HepG2 (cell line): ENCODE measurements around the gene SGCB.

Experiments used
- CBFB ChIP-seq: sonication (generic); formaldehyde crosslinking; IDR thresholded peaks from 2 replicates; pipeline ENCODE4 v1.4.0; 2020; ENCODE audit warnings: missing genetic modification reagents
- EED ChIP-seq: sonication (generic); formaldehyde crosslinking; IDR thresholded peaks from 2 replicates; pipeline ENCODE4 v1.5.0; 2020; ENCODE audit warnings: mild to moderate bottlenecking, missing genetic modification reagents
- IRX3 ChIP-seq: sonication (generic); formaldehyde crosslinking; IDR thresholded peaks from 2 replicates; pipeline ENCODE4 v1.8.1; 2023; ENCODE audit warnings: mild to moderate bottlenecking, low read depth, missing genetic modification reagents, borderline replicate concordance
- NCOA2 ChIP-seq: sonication (generic); formaldehyde crosslinking; IDR thresholded peaks from 2 replicates; pipeline ENCODE4 v1.8.0; 2022; ENCODE audit warnings: inconsistent platforms
- NFATC3 ChIP-seq: sonication (generic); formaldehyde crosslinking; IDR thresholded peaks from 2 replicates; pipeline ENCODE4 v1.5.1; 2020; ENCODE audit warnings: mild to moderate bottlenecking, missing genetic modification reagents
- PHF8 ChIP-seq: sonication (generic); formaldehyde crosslinking; IDR thresholded peaks from 2 replicates; pipeline ENCODE4 v1.5.0; 2020; ENCODE audit warnings: missing genetic modification reagents
- PLRG1 ChIP-seq: fragments of 450-650 bp; conservative IDR thresholded peaks from 2 replicates; pipeline ENCODE4 v1.6.1; 2016
- TAF1 ChIP-seq: sonication (generic); formaldehyde crosslinking; IDR thresholded peaks from 2 replicates; pipeline ENCODE4 v1.4.0; 2020; ENCODE audit warnings: missing genetic modification reagents
- ZNF326 ChIP-seq: sonication (generic); formaldehyde crosslinking; IDR thresholded peaks from 2 replicates; pipeline ENCODE4 v1.4.0; 2020; ENCODE audit warnings: missing genetic modification reagents, borderline replicate concordance
- ZNF550 ChIP-seq: sonication (generic); formaldehyde crosslinking; IDR thresholded peaks from 2 replicates; pipeline ENCODE4 v1.4.0; 2020; ENCODE audit warnings: mild to moderate bottlenecking, missing genetic modification reagents, borderline replicate concordance
- ZNF614 ChIP-seq: IDR thresholded peaks from 2 replicates; pipeline ENCODE4 v1.6.1; 2018; ENCODE audit warnings: missing biosample characterization, missing genetic modification reagents, inconsistent platforms, borderline replicate concordance
- TF ChIP-seq, protein P1 (sequence below): sonication (generic); formaldehyde crosslinking; IDR thresholded peaks from 2 replicates; pipeline ENCODE4 v1.5.0; 2020; ENCODE audit warnings: mild to moderate bottlenecking, missing genetic modification reagents, moderate library complexity
- TF ChIP-seq, protein P2 (sequence below): sonication (generic); formaldehyde crosslinking; IDR thresholded peaks from 2 replicates; pipeline ENCODE4 v1.5.0; 2020; ENCODE audit warnings: missing genetic modification reagents

DNA sequence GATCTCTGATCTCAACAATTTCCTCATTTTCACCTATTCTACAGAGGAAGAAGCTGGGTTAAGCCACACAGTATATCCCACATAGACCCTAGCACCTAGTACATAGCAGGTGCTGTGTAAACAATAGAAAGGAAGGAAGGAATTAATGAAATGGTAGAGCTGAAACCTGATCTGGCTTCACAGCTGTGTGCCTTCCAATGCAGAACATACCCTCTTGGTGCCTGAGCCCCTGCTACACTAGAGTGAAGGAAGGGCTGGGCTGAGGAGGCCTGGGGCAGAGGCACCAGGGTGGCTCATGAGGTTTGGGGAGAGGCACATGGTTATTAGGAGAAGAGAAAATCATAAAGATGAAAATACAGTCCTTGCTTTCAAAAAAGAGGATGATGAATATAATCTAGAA lies 39.3 kb downstream of the SGCB start:
- TF ChIP-seq ZNF326 (CRISPR knock-in tag), result no peak
- TF ChIP-seq NCOA2 (CRISPR knock-in tag), result no peak
- TF ChIP-seq PLRG1, result no peak
- TF ChIP-seq, protein P1, sequence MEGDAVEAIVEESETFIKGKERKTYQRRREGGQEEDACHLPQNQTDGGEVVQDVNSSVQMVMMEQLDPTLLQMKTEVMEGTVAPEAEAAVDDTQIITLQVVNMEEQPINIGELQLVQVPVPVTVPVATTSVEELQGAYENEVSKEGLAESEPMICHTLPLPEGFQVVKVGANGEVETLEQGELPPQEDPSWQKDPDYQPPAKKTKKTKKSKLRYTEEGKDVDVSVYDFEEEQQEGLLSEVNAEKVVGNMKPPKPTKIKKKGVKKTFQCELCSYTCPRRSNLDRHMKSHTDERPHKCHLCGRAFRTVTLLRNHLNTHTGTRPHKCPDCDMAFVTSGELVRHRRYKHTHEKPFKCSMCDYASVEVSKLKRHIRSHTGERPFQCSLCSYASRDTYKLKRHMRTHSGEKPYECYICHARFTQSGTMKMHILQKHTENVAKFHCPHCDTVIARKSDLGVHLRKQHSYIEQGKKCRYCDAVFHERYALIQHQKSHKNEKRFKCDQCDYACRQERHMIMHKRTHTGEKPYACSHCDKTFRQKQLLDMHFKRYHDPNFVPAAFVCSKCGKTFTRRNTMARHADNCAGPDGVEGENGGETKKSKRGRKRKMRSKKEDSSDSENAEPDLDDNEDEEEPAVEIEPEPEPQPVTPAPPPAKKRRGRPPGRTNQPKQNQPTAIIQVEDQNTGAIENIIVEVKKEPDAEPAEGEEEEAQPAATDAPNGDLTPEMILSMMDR (CRISPR knock-in tag), result no peak
- no peak for TF ChIP-seq ZNF550 (CRISPR knock-in tag)
- TF ChIP-seq EED (CRISPR knock-in tag), result no peak
- no peak for TF ChIP-seq IRX3 (CRISPR knock-in tag)
- no peak for TF ChIP-seq TAF1
- TF ChIP-seq, protein P2, sequence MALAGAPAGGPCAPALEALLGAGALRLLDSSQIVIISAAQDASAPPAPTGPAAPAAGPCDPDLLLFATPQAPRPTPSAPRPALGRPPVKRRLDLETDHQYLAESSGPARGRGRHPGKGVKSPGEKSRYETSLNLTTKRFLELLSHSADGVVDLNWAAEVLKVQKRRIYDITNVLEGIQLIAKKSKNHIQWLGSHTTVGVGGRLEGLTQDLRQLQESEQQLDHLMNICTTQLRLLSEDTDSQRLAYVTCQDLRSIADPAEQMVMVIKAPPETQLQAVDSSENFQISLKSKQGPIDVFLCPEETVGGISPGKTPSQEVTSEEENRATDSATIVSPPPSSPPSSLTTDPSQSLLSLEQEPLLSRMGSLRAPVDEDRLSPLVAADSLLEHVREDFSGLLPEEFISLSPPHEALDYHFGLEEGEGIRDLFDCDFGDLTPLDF (CRISPR knock-in tag), result no peak
- TF ChIP-seq CBFB, result no peak
- no peak for TF ChIP-seq PHF8 (CRISPR knock-in tag)
- no peak for TF ChIP-seq ZNF614 (CRISPR knock-in tag)
- TF ChIP-seq NFATC3, result no peak
